ENCODE measurements around the gene NUDT14.
A peak's percentile ranks its signal among the peaks of the same experiment; 100 is the strongest.

Gene NUDT14

GRCh38 chr14:105166571-105167302 lies 14.4 kb downstream of the NUDT14 start:
- H3K4me3 Mint-ChIP-seq, result peak overlapping the region; percentile 40
- no peaks in the 10 kb centered on the region for H3K36me3 Mint-ChIP-seq (ENCODE audit: low read depth)
- DNase-seq, result no peak
- TF ChIP-seq CTCF (IDR thresholded peaks at IDR 0.05), result no peak
- H3K27me3 Mint-ChIP-seq (ENCODE audit: low read depth, poor library complexity), result peaks cover 40% of the 10 kb centered on the region
- peaks cover 43% of the 10 kb centered on the region for H3K4me1 Mint-ChIP-seq
- no peaks in the 10 kb centered on the region for H3K9me3 Mint-ChIP-seq
- H3K27ac Mint-ChIP-seq, result no peak overlapping the region

- H3K27ac Mint-ChIP-seq, result no peak overlapping the region
- H3K27me3 Mint-ChIP-seq (ENCODE audit: low read depth, poor library complexity), result peaks cover 42% of the 10 kb centered on the region
- peak overlapping the region; percentile 45 for H3K4me3 Mint-ChIP-seq
- no peaks in the 10 kb centered on the region for H3K36me3 Mint-ChIP-seq (ENCODE audit: low read depth)
- no peaks in the 10 kb centered on the region for H3K9me3 Mint-ChIP-seq
- H3K4me1 Mint-ChIP-seq, result peaks cover 43% of the 10 kb centered on the region
- DNase-seq, result no peak
- no peak for TF ChIP-seq CTCF (IDR thresholded peaks at IDR 0.05)
Measured at GRCh38 chr14:105165761-105166485, 15.2 kb downstream of the NUDT14 start.

- Mint-ChIP-seq H3K27ac (no peak overlapping the region), H3K27me3 (ENCODE audit: low read depth, poor library complexity) (peaks cover 39% of the 10 kb centered on the region)
Measured at GRCh38 chr14:105165134-105165704, 15.9 kb downstream of the NUDT14 start.

GRCh38 chr14:105163040-105163742 lies 17.9 kb downstream of the NUDT14 start:
- Mint-ChIP-seq H3K4me1 (peaks cover 30% of the 10 kb centered on the region), H3K36me3 (ENCODE audit: low read depth) (no peaks in the 10 kb centered on the region), H3K4me3 (no peak overlapping the region), H3K27me3 (ENCODE audit: low read depth, poor library complexity) (peaks cover 34% of the 10 kb centered on the region), H3K27ac (no peak overlapping the region), H3K9me3 (no peaks in the 10 kb centered on the region)
- no peak for DNase-seq
- no peak for TF ChIP-seq CTCF (IDR thresholded peaks at IDR 0.05)

More at GRCh38 chr14:105165134-105165704, 15.9 kb downstream of the NUDT14 start:
- DNase-seq, result peak; percentile 42
- TF ChIP-seq CTCF (IDR thresholded peaks at IDR 0.05), result no peak
- peaks cover 39% of the 10 kb centered on the region for H3K4me1 Mint-ChIP-seq
- H3K36me3 Mint-ChIP-seq (ENCODE audit: low read depth), result no peaks in the 10 kb centered on the region
- H3K9me3 Mint-ChIP-seq, result no peaks in the 10 kb centered on the region
- H3K4me3 Mint-ChIP-seq, result peak overlapping the region; percentile 45

GRCh38 chr14:105162669-105162979 lies 18.5 kb downstream of the NUDT14 start:
- Mint-ChIP-seq H3K9me3 (no peaks in the 10 kb centered on the region), H3K27me3 (ENCODE audit: low read depth, poor library complexity) (peaks cover 34% of the 10 kb centered on the region)
- no peak for DNase-seq

More at GRCh38 chr14:105162669-105162979, 18.5 kb downstream of the NUDT14 start:
- no peaks in the 10 kb centered on the region for H3K36me3 Mint-ChIP-seq (ENCODE audit: low read depth)
- no peak for TF ChIP-seq CTCF (IDR thresholded peaks at IDR 0.05)
- no peak overlapping the region for H3K27ac Mint-ChIP-seq
- H3K4me3 Mint-ChIP-seq, result no peak overlapping the region
- H3K4me1 Mint-ChIP-seq, result peaks cover 30% of the 10 kb centered on the region
